Kidney (tissue), 14 donors: ENCODE measurements around the gene GFER. TPM values are rescaled to one million over a fixed set of nuclear protein-coding genes. Genes with fewer than 3 reads are reported as not detected.

Experiments used
- DNase-seq, 5 donors: peaks; one replicate each; pipeline ENCODE4 v3.0.0-alpha.2; 2013 to 2020
- FAIRE-seq: peaks from 2 replicates; lab custom pipeline; 2012; peaks lifted over from hg19 to GRCh38; lab: Jason Lieb, UNC
- H3K27ac ChIP-seq, 2 donors: one replicate each; pipeline ENCODE4 v1.7.0; 2013; ENCODE audit warnings: low read depth in 2 of 2, low read length in 2 of 2, inconsistent platforms in 1 of 2
- H3K27me3 ChIP-seq: one replicate; pipeline ENCODE4 v1.7.1; 2013; ENCODE audit warnings: low read length, inconsistent platforms; ENCODE audit not compliant: control insufficient read depth, insufficient read depth
- H3K36me3 ChIP-seq, 3 donors: one replicate each; pipeline versions ENCODE4 v1.7.0 to v1.7.1; 2013; ENCODE audit warnings: low read length in 3 of 3, control low read depth in 1 of 3, inconsistent platforms in 1 of 3; ENCODE audit not compliant: insufficient read depth in 3 of 3, control insufficient read depth in 2 of 3
- H3K4me1 ChIP-seq, 3 donors: one replicate each; pipeline versions ENCODE4 v1.7.0 to v1.7.1; 2013; ENCODE audit warnings: low read length in 3 of 3, inconsistent platforms in 1 of 3, low read depth in 1 of 3; ENCODE audit not compliant: control insufficient read depth in 2 of 3, insufficient read depth in 2 of 3
- H3K4me3 ChIP-seq, 3 donors: one replicate each; pipeline versions ENCODE4 v1.7.0 to v1.8.1; 2013; ENCODE audit warnings: low read length in 3 of 3, control low read depth in 1 of 3, inconsistent platforms in 1 of 3
- H3K9ac ChIP-seq, 3 donors: one replicate each; pipeline versions ENCODE4 v1.7.0 to v1.7.1; 2013; ENCODE audit warnings: low read length in 3 of 3, control low read depth in 1 of 3, inconsistent platforms in 1 of 3
- H3K9me3 ChIP-seq, 3 donors: one replicate each; pipeline versions ENCODE4 v1.7.0 to v1.7.1; 2013; ENCODE audit warnings: low read length in 3 of 3, control low read depth in 1 of 3, inconsistent platforms in 1 of 3; ENCODE audit not compliant: control insufficient read depth in 2 of 3, insufficient read depth in 1 of 3
- intact Hi-C: fragments of 100-400 bp; cut with DNase I; formaldehyde crosslinking; loops from one replicate; pipeline ENCODE4 v1.11.1; 2022
- polyA plus RNA-seq: library from polyadenylated mRNA; stranded (reverse); fragments of 350-450 nt; fragmentation: Illumina TruSeq; extraction: RNeasy Lipid Tissue Mini Kit (QIAGEN cat#74804); gene quantifications from one replicate; pipeline ENCODE4 v1.2.3, GENCODE V29; 2014; ENCODE audit warnings: low read depth, low replicate concordance; ENCODE audit not compliant: insufficient read depth
- total RNA-seq: library from RNA; stranded (reverse); fragmentation: NEBNext Ultra II Directional; extraction: Animal tissue kit (Norgen Biotek cat#: 25700); gene quantifications from one replicate; pipeline ENCODE4 v1.2.1, GENCODE V29; 2021
- TF ChIP-seq, protein P1 (sequence below): IDR thresholded peaks from 3 replicates; pipeline ENCODE4 v1.5.1; 2012; ENCODE audit warnings: mild to moderate bottlenecking, moderate library complexity, borderline replicate concordance; ENCODE audit not compliant: insufficient read depth; ENCODE audit errors: extremely low read depth
- donor health status: control.
- donor health status: control.
- donor health status: control.
- donor health status: control.
- donor health status: control.
- donor health status: DM: yes; HTN: yes; CAD: no.
- donor health status: Normal renal cell carcinoma (clear cell type).

The GFER gene
- total and polyA plus RNA-seq, 2 donors from 2014 or later, result 25.0 to 45.6 TPM

DNA sequence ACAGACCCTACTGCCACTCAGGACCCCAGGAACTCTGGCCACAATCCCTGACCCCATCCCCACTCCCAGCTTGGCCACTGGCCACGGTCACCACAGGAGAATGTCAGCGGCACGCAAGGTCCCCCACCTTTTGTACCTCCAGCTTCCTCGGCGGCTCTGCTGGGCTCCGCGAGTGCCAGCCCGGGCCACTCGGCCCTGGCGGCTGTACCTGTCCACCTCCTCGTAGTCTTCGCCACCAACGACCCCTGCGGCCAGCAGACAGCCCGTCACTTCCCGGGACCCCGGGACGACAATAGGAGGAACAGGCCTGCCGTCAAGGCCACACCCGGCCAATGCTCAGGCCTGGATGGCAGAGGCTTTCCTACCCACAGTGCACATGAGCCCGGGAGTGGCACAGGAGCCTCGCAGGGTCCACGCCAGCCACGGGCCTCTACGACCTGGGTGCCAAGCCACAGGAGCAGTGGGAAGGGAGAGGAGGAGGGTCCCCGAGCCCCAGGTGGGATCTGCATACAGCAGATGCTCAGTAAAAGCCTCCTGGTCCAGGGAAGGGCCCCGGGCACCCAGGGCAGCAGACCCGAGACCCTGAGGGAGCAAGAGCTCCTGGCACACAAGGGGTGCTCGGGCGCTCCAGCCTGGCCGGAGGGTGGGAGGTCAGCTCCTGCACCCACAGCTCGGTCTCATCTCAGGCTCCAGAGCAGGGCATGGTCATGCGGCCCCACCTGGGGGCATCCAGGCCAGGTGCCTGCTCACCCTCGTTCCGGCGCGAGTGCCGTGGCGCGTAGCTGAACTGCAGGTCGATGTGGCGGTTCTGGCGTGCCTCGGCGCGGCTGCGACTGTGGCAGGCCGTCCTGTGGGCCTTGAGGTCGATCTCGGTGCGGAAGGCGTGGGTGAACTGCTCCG lies 17.7 kb downstream of the GFER start:
- peaks cover 0 to 33% (median 14%) of the 10 kb centered on the region in 3 donors for H3K36me3 ChIP-seq
- intact Hi-C loops, result no loop called here

DNA sequence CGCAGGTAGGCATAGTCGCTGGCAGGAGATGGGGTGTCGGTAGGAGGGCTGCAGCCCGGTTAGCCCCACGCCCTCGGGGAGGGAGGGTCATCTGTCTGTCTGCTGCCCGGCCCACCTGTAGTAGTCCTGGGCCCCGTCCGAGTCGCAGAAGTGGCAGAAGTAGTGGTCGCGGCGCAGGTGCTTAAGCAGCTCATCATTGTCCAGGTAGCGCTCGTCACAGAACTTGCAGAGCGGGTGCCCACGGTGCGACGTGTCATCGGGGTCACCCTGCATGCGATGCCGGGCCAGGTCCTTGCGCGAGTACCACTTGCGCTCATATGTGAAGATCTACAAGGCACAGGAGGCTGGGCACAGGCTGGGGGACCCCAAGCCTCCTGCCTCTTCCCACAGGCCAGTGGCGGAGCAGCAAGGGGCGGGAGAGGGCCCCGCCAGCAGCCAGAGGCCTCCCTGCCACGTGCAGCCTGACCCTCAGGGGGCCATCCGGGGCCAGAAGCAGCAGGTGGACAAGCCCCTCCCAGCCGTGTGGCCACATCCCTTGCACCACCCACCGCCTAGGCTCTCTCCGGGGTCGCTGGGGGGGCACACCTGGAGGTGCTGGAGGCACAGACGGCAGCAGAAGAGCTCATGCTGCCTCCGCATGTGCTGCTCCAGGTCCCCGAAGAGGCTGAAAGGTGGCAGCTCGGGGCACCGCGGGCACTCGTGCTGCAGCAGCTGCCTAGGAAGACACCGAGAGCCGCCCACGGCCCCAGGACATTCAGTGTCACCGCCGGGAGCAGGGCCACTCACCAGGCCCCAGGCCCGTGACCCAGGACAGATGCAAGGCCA lies 18.6 kb downstream of the GFER start:
- Histone ChIP-seq H3K36me3 (peaks cover 0 to 33% (median 14%) of the 10 kb centered on the region in 3 donors), H3K9me3 (no peaks in the 10 kb centered on the region), H3K9ac (no peak overlapping the region), H3K27ac (no peak overlapping the region), H3K27me3 (no peaks in the 10 kb centered on the region), H3K4me1 (peaks cover 0 to 21% (median 0%) of the 10 kb centered on the region in 3 donors), H3K4me3 (no peak overlapping the region)
- TF ChIP-seq, protein P1, sequence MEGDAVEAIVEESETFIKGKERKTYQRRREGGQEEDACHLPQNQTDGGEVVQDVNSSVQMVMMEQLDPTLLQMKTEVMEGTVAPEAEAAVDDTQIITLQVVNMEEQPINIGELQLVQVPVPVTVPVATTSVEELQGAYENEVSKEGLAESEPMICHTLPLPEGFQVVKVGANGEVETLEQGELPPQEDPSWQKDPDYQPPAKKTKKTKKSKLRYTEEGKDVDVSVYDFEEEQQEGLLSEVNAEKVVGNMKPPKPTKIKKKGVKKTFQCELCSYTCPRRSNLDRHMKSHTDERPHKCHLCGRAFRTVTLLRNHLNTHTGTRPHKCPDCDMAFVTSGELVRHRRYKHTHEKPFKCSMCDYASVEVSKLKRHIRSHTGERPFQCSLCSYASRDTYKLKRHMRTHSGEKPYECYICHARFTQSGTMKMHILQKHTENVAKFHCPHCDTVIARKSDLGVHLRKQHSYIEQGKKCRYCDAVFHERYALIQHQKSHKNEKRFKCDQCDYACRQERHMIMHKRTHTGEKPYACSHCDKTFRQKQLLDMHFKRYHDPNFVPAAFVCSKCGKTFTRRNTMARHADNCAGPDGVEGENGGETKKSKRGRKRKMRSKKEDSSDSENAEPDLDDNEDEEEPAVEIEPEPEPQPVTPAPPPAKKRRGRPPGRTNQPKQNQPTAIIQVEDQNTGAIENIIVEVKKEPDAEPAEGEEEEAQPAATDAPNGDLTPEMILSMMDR, result no peak
- intact Hi-C loops, result no loop called here
- FAIRE-seq (no peak), DNase-seq (peak in 1 of 5 donors; percentile 75)

More for the DNA sequence above, 17.7 kb downstream of the GFER start:
- DNase-seq, result peak in 1 of 5 donors; percentile 81
- Histone ChIP-seq H3K9ac (no peak overlapping the region), H3K9me3 (no peaks in the 10 kb centered on the region), H3K27ac (no peak overlapping the region), H3K27me3 (no peaks in the 10 kb centered on the region), H3K4me3 (no peak overlapping the region), H3K4me1 (peaks cover 0 to 16% (median 0%) of the 10 kb centered on the region in 3 donors)
- FAIRE-seq, result no peak
- TF ChIP-seq, protein P1, result no peak

DNA sequence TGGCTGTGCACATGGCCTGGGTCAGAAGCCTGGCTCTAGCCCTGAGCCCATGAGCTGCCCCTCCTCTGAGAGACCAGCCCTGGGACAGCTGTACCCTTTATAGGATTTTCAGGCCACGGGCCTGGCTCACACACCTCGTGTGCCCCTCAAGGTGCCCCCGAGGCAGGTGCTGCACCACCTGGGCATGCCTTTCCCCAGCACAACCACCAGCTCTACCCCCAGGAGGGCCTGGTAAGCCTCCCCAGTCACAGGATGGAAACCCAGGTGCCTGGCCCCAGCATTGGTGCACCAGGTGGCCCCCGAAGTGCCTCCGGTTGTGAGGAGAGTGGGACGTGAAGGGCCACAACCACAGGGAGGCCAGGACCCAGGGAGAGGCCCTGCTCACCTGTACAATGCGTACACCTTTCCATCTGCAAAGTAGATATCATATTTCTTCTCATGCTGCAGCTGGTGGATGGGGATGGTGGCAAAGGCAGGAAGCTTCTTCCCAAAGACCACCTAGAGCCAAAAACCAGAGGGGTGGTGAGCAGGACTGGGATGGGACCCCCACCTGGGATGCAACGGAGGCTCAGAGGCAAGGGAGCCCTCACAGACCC lies 19.3 kb downstream of the GFER start:
- intact Hi-C loops, result no loop called here
- peaks cover 0 to 28% (median 0%) of the 10 kb centered on the region in 3 donors for H3K4me1 ChIP-seq
- peaks cover 0 to 31% (median 10%) of the 10 kb centered on the region in 3 donors for H3K36me3 ChIP-seq
- no peak overlapping the region for H3K27ac ChIP-seq
- no peak for FAIRE-seq
- DNase-seq, result peak in 1 of 5 donors; percentile 59
- no peak overlapping the region for H3K4me3 ChIP-seq
- H3K9me3 ChIP-seq, result no peaks in the 10 kb centered on the region
- no peaks in the 10 kb centered on the region for H3K27me3 ChIP-seq
- TF ChIP-seq, protein P1, result no peak
- H3K9ac ChIP-seq, result no peak overlapping the region
